ACHN (cell line): Measurements from ENCODE around the gene ASCL2.
"Not testable (repeated sequence)": the region's sequence is repeated elsewhere in the genome, so short reads cannot be mapped to it uniquely, and the experiment has no call there.

Source experiments
- DNase-seq: peaks from one replicate; pipeline ENCODE4 v3.0.0-alpha.2; 2015
- in situ Hi-C: cut with HindIII; loops from 2 replicates; pipeline ENCODE4 v1.10.0; 2017; ENCODE audit warnings: low sequenced_read_pairs, low pct_ligation_motif_present, low pct_unique_long_range_greater_than_20kb

ASCL2 gene

DNA sequence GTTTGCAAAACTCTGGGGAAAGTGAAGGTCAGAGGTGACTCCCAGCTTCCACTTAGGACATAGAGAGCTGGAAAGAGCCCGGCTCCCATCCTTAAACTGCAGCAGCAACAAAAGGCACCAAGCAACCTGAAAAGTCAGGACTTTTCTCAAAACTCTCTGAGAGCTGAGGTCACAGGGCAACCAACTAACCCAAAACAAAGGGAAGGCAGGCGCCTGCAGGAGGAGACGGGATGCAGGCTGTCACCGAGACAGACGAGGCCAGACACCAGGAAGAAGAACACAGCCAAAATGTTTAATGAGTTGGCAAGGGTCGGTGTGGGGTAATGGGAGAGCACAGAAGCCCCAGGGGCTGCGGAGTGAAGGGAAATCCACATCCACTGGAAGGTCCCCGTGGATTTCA, 19.9 kb downstream of the ASCL2 start:
- in situ Hi-C loops: no loop called here
- DNase-seq: no peak

GRCh38 chr11:2250041-2250440, 20.3 kb downstream of the ASCL2 start:
- DNase-seq: no peak
- in situ Hi-C loops: no loop called here

GRCh38 chr11:2249189-2249916, 21.0 kb downstream of the ASCL2 start:
- DNase-seq: no peak
- in situ Hi-C loops: no loop called here

GRCh38 chr11:2248762-2249161, 21.6 kb downstream of the ASCL2 start:
- in situ Hi-C loops: no loop called here
- no peak for DNase-seq

DNA sequence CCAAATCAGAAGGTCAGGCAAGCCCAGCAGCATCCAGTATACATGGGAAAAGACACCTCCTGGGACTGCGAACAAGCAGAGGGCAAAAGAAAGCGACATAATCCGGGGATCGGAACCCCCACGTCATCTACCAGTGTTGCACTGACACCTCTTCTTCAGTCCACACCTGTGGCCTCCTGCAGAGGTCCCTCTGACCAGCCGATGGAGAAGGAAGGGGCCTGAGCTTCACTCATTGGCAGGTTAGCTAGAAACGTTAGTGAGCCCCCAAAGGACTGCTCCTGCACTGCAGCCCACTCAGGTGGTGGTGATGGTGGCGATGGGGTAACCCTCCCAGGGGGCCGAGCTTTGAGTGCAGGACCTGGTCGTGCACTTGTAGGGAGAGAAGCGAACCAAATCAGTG, 22.1 kb downstream of the ASCL2 start:
- in situ Hi-C loops: no loop called here

DNA sequence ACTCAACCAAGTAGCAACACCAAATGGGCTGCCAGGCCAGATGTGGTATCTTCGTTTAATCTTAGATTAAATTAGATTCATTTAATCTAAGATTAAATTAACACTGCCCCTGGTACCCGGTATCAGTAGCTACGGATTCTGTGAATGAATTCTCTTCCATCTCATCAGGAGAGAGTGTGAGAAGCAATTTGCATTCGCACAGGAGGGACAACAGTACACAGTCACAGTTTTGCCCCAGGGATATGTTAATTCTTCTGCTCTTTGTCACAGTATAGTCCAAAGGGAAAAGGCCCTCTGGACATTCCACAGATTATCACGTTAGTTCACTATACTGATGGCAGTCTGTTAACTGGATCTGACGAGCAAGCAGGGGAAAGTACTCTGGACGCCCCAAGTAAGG, 22.9 kb downstream of the ASCL2 start:
- in situ Hi-C loops: no loop called here
- no peak for DNase-seq

More for the DNA sequence above, 22.1 kb downstream of the ASCL2 start:
- DNase-seq: no peak

GRCh38 chr11:2240834-2241233, 29.6 kb downstream of the ASCL2 start:
- in situ Hi-C loops: no loop called here

GRCh38 chr11:2237457-2238238, 32.7 kb downstream of the ASCL2 start:
- in situ Hi-C loops: no loop called here
- no peak for DNase-seq

More at GRCh38 chr11:2240834-2241233, 29.6 kb downstream of the ASCL2 start:
- DNase-seq: no peak

- in situ Hi-C loops, DNase-seq: not testable (repeated sequence)
Observed at GRCh38 chr11:2236381-2237134, 33.8 kb downstream of the ASCL2 start.

DNA sequence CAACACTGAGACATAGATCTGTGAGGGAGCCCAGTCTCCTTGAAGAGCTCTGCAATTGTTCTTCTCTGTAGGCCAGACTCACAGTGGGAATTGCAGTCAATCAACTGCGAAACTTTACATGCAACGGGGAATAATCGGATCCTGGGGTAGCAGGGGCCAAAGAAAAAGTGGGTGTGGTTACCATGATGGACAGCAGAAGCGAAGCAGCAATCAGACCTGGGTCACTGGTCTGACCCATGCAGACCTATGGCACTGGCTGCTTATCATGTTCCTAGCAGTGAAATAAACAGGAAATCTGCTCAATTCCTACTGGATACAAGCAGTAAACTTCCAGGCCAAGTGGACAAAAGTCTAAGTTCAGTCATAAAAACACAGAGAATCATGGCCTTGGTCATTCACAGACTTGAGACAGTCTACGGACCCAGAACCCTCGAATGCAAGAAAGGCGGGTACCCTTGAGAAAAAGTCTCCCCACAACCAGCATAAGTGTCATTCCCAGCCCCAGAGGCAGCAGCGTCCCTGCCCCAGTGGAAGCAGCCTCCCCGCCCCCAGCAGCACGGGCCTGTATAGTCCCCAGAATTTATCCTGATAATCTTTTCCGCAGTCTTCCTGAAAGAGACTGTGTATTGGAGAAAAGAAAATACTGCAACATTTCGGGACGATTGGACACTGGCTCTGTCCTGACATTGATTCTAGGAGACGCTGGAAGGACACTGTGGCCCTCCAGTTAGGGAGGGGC, 34.6 kb downstream of the ASCL2 start:
- in situ Hi-C loops: no loop called here
- no peak for DNase-seq

DNA sequence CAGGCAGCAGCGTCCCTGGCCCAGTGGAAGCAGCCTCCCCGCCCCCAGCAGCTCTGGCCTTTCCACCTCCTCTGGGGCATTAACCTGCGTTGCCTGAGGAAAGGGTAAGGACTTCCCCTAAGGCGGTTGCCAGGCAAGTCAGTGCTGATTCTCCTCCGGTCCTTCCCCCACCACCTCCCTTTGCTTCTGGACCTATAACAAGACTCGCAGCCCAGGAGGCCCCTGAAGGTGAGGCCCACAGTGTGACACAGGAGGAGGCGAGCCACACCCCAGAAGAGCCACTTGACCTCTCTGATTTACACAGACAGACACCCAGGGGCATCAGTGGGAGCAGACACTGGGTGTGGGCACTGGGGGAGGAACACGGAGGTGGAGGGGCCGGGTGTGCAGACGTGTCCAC, 35.4 kb downstream of the ASCL2 start:
- no peak for DNase-seq
- in situ Hi-C loops: no loop called here

DNA sequence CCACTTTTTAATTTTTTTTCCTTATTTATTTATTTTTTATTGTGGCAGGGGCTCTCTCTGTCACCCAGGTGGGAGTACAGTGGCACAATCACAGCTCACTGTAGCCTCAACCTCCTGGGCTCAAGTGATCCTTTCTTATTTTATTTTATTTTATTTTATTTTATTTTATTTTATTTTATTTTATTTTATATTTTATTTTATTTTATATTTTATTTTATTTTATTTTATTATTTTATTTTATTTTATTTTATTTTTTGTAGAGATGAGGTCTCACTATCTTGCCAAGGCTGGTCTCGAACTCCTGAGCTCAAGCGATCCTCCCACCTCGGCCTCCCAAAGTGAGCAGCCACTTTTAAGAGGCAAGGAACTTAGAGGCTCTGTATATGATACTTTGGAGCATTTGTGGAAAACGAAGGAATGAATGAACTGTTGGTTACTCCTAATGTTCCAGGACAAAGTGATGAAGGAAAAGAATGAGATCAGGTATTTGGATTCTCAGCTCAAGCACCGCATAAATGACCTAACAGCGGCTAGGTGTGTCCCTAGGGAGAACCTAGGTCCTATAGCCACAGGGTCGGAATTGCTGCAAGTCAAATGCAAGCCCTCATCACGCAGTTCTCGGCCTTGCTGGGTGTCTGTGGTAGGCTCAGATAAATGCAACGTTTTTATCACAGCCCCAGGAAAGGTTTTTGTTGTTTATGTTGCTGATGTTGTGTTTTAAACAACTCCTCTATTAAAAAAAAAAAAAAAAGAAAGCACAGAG, 36.5 kb downstream of the ASCL2 start:
- no peak for DNase-seq
- in situ Hi-C loops: no loop called here

- in situ Hi-C loops: no loop called here
Observed at GRCh38 chr11:2229713-2230297, 40.6 kb downstream of the ASCL2 start.

DNA sequence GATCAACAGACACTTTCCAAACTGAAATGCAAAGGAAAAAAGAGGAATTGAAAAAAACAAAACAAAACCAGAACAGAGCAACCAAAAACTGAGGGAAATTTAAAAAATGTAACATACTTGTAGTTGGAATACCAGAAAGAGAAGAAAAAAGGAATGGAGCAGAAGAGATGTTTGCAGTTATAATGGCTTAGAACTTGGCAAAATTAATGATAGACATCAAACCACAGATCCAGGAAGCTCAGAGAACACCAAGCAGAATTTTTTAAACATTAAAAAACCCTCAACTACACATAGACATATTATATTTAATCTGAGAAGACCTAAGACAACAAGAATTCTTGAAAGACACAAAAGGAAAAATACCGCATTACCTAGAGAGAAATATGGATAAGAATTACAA, 46.1 kb downstream of the ASCL2 start:
- no peak for DNase-seq

More at GRCh38 chr11:2229713-2230297, 40.6 kb downstream of the ASCL2 start:
- no peak for DNase-seq

GRCh38 chr11:2223153-2223794, 47.1 kb downstream of the ASCL2 start:
- in situ Hi-C loops: no loop called here
- no peak for DNase-seq

More for the DNA sequence above, 46.1 kb downstream of the ASCL2 start:
- in situ Hi-C loops: no loop called here

- DNase-seq: no peak
- in situ Hi-C loops: no loop called here
Observed at GRCh38 chr11:2222451-2222850, 47.9 kb downstream of the ASCL2 start.

- DNase-seq: no peak
- in situ Hi-C loops: no loop called here
Observed at GRCh38 chr11:2221591-2221990, 48.8 kb downstream of the ASCL2 start.
